Vagina (tissue), 2 donors: ENCODE measurements around the gene SUCLA2. TPM values are rescaled to one million over a fixed set of nuclear protein-coding genes. Genes with fewer than 3 reads are reported as not detected.
A peak's percentile ranks its signal among the peaks of the same experiment; 100 is the strongest.

Source experiments
- DNase-seq, 2 donors: peaks; one replicate each; pipeline ENCODE4 v3.0.0-alpha.2; 2017; ENCODE audit errors: extremely low spot score in 2 of 2
- H3K27ac ChIP-seq: fragments of 200-600 bp; sonication (generic); one replicate; pipeline ENCODE4 v1.5.1; 2019
- H3K27me3 ChIP-seq: fragments of 200-600 bp; sonication (generic); one replicate; pipeline ENCODE4 v1.5.1; 2019
- H3K36me3 ChIP-seq, 2 donors: fragments of 200-600 bp; sonication (generic); one replicate each; pipeline ENCODE4 v1.5.1; 2017 to 2019
- H3K4me1 ChIP-seq: fragments of 200-600 bp; sonication (generic); one replicate; pipeline ENCODE4 v1.5.1; 2019
- H3K4me3 ChIP-seq, 2 donors: fragments of 200-600 bp; sonication (generic); 1 replicate in 1 of 2; 2 replicates in 1 of 2; pipeline ENCODE4 v1.5.1; 2016 to 2019
- H3K9me3 ChIP-seq: fragments of 200-600 bp; sonication (generic); one replicate; pipeline ENCODE4 v1.5.1; 2019
- CTCF ChIP-seq, 3 experiments: fragments of 450-650 bp in 2 of 3; fragments of 200-600 bp in 1 of 3; sonication (generic) in 1 of 3; IDR thresholded peaks; one replicate each; pipeline ENCODE4 v1.5.1; 2017 to 2019; ENCODE audit warnings: antibody characterized with exemption in 3 of 3, mild to moderate bottlenecking in 2 of 3, moderate library complexity in 2 of 3
- POLR2A ChIP-seq, 2 donors: fragments of 450-650 bp; IDR thresholded peaks; one replicate each; pipeline ENCODE4 v1.6.1; 2017; ENCODE audit warnings: antibody characterized with exemption in 2 of 2, mild to moderate bottlenecking in 2 of 2, moderate library complexity in 2 of 2
- POLR2AphosphoS5 ChIP-seq, 2 donors: sonication (generic); formaldehyde crosslinking; IDR thresholded peaks; one replicate each; pipeline ENCODE4 v1.9.0; 2017; ENCODE audit warnings: antibody characterized with exemption in 2 of 2, mild to moderate bottlenecking in 2 of 2, low read depth in 1 of 2; ENCODE audit not compliant: insufficient read depth in 1 of 2
- intact Hi-C: fragments of 100-400 bp; cut with DNase I; formaldehyde crosslinking; loops from one replicate; pipeline ENCODE4 v1.15.1; 2023
- total RNA-seq: library from RNA; depleted of rRNA; stranded (reverse); fragments of >200 nt; gene quantifications from one replicate; pipeline ENCODE4 v1.2.3, GENCODE V29; 2016

The SUCLA2 gene
- total RNA-seq, 1 donor from 2014 or later = 51.1 TPM

GRCh38 chr13:47999973-48000372 lies 1.1 kb downstream of the SUCLA2 start:
- TF ChIP-seq CTCF (IDR thresholded peaks at IDR 0.05) (no peak), POLR2A (IDR thresholded peaks at IDR 0.05) (no peak), POLR2AphosphoS5 (IDR thresholded peaks at IDR 0.05; ENCODE audit: insufficient read depth in 1 of 2, low read depth in 1 of 2) (no peak)
- Histone ChIP-seq H3K4me3 (peak overlapping the region; percentile 65 to 70), H3K4me1 (peaks cover 24% of the 10 kb centered on the region), H3K27me3 (no peaks in the 10 kb centered on the region), H3K36me3 (no peaks in the 10 kb centered on the region), H3K27ac (peak overlapping the region; percentile 82), H3K9me3 (no peaks in the 10 kb centered on the region)
- intact Hi-C loops = no loop called here
- DNase-seq = no peak

GRCh38 chr13:47997384-47997783 lies 3.7 kb downstream of the SUCLA2 start:
- TF ChIP-seq CTCF (IDR thresholded peaks at IDR 0.05) (no peak), POLR2AphosphoS5 (IDR thresholded peaks at IDR 0.05; ENCODE audit: insufficient read depth in 1 of 2, low read depth in 1 of 2) (no peak), POLR2A (IDR thresholded peaks at IDR 0.05) (no peak)
- Histone ChIP-seq H3K36me3 (peaks cover 0 to 11% of the 10 kb centered on the region in 2 donors), H3K27ac (no peak overlapping the region), H3K27me3 (no peaks in the 10 kb centered on the region), H3K9me3 (no peaks in the 10 kb centered on the region), H3K4me3 (no peak overlapping the region), H3K4me1 (peaks cover 24% of the 10 kb centered on the region)
- intact Hi-C loops = no loop called here
- no peak for DNase-seq

- intact Hi-C loops = no loop called here
- Histone ChIP-seq H3K27me3 (no peaks in the 10 kb centered on the region), H3K36me3 (peaks cover 0 to 22% of the 10 kb centered on the region in 2 donors), H3K4me3 (no peak overlapping the region), H3K9me3 (no peaks in the 10 kb centered on the region), H3K27ac (no peak overlapping the region), H3K4me1 (no peaks in the 10 kb centered on the region)
- TF ChIP-seq POLR2A (IDR thresholded peaks at IDR 0.05) = no peak
- no peak for DNase-seq
These were observed 9.2 kb downstream of the SUCLA2 start for GRCh38 chr13:47991859-47992258.

- H3K9me3 ChIP-seq = no peaks in the 10 kb centered on the region
These were observed 10.1 kb downstream of the SUCLA2 start for GRCh38 chr13:47990920-47991466.

GRCh38 chr13:47990427-47990826 lies 10.6 kb downstream of the SUCLA2 start:
- TF ChIP-seq POLR2A (IDR thresholded peaks at IDR 0.05) = no peak
- no peak for TF ChIP-seq POLR2AphosphoS5 (IDR thresholded peaks at IDR 0.05; ENCODE audit: insufficient read depth in 1 of 2, low read depth in 1 of 2)
- TF ChIP-seq CTCF (IDR thresholded peaks at IDR 0.05) = no peak
- Histone ChIP-seq H3K27me3 (no peaks in the 10 kb centered on the region), H3K4me3 (no peak overlapping the region), H3K9me3 (no peaks in the 10 kb centered on the region), H3K36me3 (peaks cover 0 to 24% of the 10 kb centered on the region in 2 donors), H3K4me1 (no peaks in the 10 kb centered on the region), H3K27ac (no peak overlapping the region)
- intact Hi-C loops = no loop called here
- no peak for DNase-seq

More at GRCh38 chr13:47990920-47991466, 10.1 kb downstream of the SUCLA2 start:
- H3K4me1 ChIP-seq = no peaks in the 10 kb centered on the region
- H3K36me3 ChIP-seq = peaks cover 0 to 22% of the 10 kb centered on the region in 2 donors
- H3K27ac ChIP-seq = no peak overlapping the region
- no peaks in the 10 kb centered on the region for H3K27me3 ChIP-seq
- intact Hi-C loops = no loop called here
- H3K4me3 ChIP-seq = no peak overlapping the region
- TF ChIP-seq POLR2A (IDR thresholded peaks at IDR 0.05) (no peak), POLR2AphosphoS5 (IDR thresholded peaks at IDR 0.05; ENCODE audit: insufficient read depth in 1 of 2, low read depth in 1 of 2) (no peak), CTCF (IDR thresholded peaks at IDR 0.05) (no peak)
- no peak for DNase-seq
